Left ventricle myocardium inferior (tissue), 1 donor: ENCODE data around the gene GET4. TPM values are rescaled to one million over a fixed set of nuclear protein-coding genes. Genes with fewer than 3 reads are reported as not detected.
"Not testable (repeated sequence)": the region's sequence is repeated elsewhere in the genome, so short reads cannot be mapped to it uniquely, and the experiment has no call there.

Source experiments
- DNase-seq: peaks from one replicate; pipeline ENCODE4 v3.0.0-alpha.2; 2020
- H3K27ac ChIP-seq: fragments of 200-600 bp; replicated peaks from 2 replicates; pipeline ENCODE4 v1.8.0; 2021
- H3K27me3 ChIP-seq: fragments of 200-600 bp; 2 replicates; pipeline ENCODE4 v1.8.0; 2021; ENCODE audit warnings: low read depth
- H3K36me3 ChIP-seq: fragments of 200-600 bp; 2 replicates; pipeline ENCODE4 v1.8.0; 2021
- H3K4me1 ChIP-seq: fragments of 200-600 bp; 2 replicates; pipeline ENCODE4 v1.8.0; 2021
- H3K4me3 ChIP-seq: fragments of 200-600 bp; 2 replicates; pipeline ENCODE4 v1.8.0; 2021; ENCODE audit warnings: mild to moderate bottlenecking, moderate library complexity
- H3K9me3 ChIP-seq: fragments of 200-600 bp; replicated peaks from 2 replicates; pipeline ENCODE4 v1.8.0; 2021
- intact Hi-C: fragments of 100-400 bp; cut with micrococcal nuclease; formaldehyde crosslinking; loops from one replicate; pipeline ENCODE4 v1.11.0; 2022
- total RNA-seq: library from RNA; stranded (reverse); fragmentation: NEBNext Ultra II Directional; extraction: Animal tissue kit (Norgen Biotek cat#: 25700); gene quantifications from one replicate; pipeline ENCODE4 v1.2.1, GENCODE V29; 2021
- TF ChIP-seq, protein P1 (sequence below): fragments of 200-600 bp; IDR thresholded peaks from 2 replicates; pipeline ENCODE4 v1.8.0; 2021; ENCODE audit warnings: antibody characterized with exemption, mild to moderate bottlenecking, borderline replicate concordance
- donor health status: DM: no; HTN: yes; CAD: no; lungs with severe emphysema.

GET4 gene
- total RNA-seq, 1 donor from 2014 or later, result 22.9 TPM

- intact Hi-C loops, result no loop called here
- Histone ChIP-seq H3K27ac (peak overlapping the region; percentile 46), H3K36me3 (no peaks in the 10 kb centered on the region), H3K4me1 (peaks cover 21% of the 10 kb centered on the region), H3K4me3 (peak overlapping the region; percentile 29), H3K27me3 (peaks cover 21% of the 10 kb centered on the region), H3K9me3 (no peaks in the 10 kb centered on the region)
- TF ChIP-seq, protein P1, sequence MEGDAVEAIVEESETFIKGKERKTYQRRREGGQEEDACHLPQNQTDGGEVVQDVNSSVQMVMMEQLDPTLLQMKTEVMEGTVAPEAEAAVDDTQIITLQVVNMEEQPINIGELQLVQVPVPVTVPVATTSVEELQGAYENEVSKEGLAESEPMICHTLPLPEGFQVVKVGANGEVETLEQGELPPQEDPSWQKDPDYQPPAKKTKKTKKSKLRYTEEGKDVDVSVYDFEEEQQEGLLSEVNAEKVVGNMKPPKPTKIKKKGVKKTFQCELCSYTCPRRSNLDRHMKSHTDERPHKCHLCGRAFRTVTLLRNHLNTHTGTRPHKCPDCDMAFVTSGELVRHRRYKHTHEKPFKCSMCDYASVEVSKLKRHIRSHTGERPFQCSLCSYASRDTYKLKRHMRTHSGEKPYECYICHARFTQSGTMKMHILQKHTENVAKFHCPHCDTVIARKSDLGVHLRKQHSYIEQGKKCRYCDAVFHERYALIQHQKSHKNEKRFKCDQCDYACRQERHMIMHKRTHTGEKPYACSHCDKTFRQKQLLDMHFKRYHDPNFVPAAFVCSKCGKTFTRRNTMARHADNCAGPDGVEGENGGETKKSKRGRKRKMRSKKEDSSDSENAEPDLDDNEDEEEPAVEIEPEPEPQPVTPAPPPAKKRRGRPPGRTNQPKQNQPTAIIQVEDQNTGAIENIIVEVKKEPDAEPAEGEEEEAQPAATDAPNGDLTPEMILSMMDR, result no peak
- peak; percentile 66 for DNase-seq
These were observed 47.0 kb downstream of the GET4 start for GRCh38 chr7:923108-924041.

DNA sequence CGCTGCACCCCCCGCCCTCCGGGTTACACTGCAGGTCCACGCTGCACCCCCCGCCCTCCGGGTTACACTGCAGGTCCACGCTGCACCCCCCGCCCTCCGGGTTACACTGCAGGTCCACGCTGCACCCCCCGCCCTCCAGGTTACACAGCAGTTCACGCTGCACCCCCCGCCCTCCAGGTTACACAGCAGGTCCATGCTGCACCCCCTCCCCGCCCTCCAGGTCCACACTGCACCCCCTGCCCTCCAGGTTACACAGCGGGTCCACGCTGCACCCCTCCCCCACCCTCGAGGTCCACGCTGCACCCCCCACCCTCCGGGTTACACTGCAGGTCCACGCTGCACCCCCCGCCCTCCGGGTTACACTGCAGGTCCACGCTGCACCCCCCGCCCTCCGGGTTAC lies 47.7 kb downstream of the GET4 start:
- Histone ChIP-seq H3K27me3 (peaks cover 21% of the 10 kb centered on the region), H3K4me1 (peaks cover 21% of the 10 kb centered on the region)
- H3K4me3 ChIP-seq, H3K9me3 ChIP-seq, H3K36me3 ChIP-seq, intact Hi-C loops, H3K27ac ChIP-seq: not testable (repeated sequence)
- peak; percentile 10 for DNase-seq

DNA sequence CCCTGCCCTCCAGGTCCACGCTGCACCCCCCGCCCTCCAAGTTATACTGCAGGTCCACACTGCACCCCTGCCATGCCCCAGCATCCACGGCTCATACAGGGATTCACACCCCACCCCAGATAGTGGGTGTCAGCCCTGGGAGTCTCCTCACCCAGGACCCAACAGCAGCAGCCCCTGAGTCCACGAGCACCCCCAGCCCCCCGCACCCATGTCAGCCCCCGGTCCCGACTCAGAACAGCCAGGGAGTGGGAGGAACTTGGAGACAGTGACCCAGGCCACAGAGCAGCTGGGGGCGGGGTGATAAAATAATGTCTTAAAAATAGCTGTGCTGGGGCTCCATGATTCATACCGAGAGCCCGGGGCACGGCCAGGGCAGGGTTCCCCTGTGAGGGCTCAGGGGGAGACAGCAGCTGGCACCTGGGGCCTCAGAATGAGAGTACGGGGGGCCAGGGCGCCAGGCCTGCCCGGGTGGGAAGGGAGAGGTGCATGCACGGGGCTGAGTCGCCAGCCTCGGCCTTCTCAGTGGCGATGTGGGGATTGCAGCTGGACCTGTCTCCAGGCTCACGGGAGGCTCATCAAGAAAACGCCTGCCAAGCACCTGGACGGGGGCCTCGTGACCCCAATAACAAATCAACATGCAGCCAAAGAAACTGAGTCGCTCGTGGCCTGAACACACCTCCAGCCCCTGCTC lies 48.3 kb downstream of the GET4 start:
- peak; percentile 16 for DNase-seq
- peaks cover 21% of the 10 kb centered on the region for H3K27me3 ChIP-seq
- intact Hi-C loops, result no loop called here
- TF ChIP-seq, protein P1, result no peak
- H3K9me3 ChIP-seq, result no peaks in the 10 kb centered on the region
- peaks cover 21% of the 10 kb centered on the region for H3K4me1 ChIP-seq
- peak overlapping the region; percentile 9 for H3K4me3 ChIP-seq
- H3K27ac ChIP-seq, result no peak overlapping the region
- H3K36me3 ChIP-seq, result no peaks in the 10 kb centered on the region

- no peak overlapping the region for H3K4me3 ChIP-seq
- peaks cover 21% of the 10 kb centered on the region for H3K4me1 ChIP-seq
- no peak overlapping the region for H3K27ac ChIP-seq
- intact Hi-C loops, result no loop called here
- peaks cover 21% of the 10 kb centered on the region for H3K27me3 ChIP-seq
- peak; percentile 22 for DNase-seq
- TF ChIP-seq, protein P1, result no peak
- no peaks in the 10 kb centered on the region for H3K9me3 ChIP-seq
- no peaks in the 10 kb centered on the region for H3K36me3 ChIP-seq
These were observed 49.2 kb downstream of the GET4 start for GRCh38 chr7:925601-926000.

GRCh38 chr7:926061-927030 lies 50.0 kb downstream of the GET4 start:
- Histone ChIP-seq H3K4me1 (peaks cover 21% of the 10 kb centered on the region), H3K27me3 (peaks cover 21% of the 10 kb centered on the region), H3K36me3 (no peaks in the 10 kb centered on the region), H3K4me3 (no peak overlapping the region), H3K9me3 (no peaks in the 10 kb centered on the region), H3K27ac (no peak overlapping the region)
- TF ChIP-seq, protein P1, result no peak
- intact Hi-C loops, result no loop called here
- peak; percentile 15 for DNase-seq
